ENCODE measurements around the gene NGEF.

GRCh38 chr2:232963913-232964312, 49.1 kb downstream of the NGEF start:
- TF ChIP-seq CTCF (IDR thresholded peaks at IDR 0.05; ENCODE audit: low read length) = no peak
- TF ChIP-seq EZH2 (IDR thresholded peaks at IDR 0.05; ENCODE audit: borderline replicate concordance, low read length) = no peak

Data from OCI-LY1 (cell line).